ENCODE data around the gene STARD3NL. TPM values are rescaled to one million over a fixed set of nuclear protein-coding genes. Genes with fewer than 3 reads are reported as not detected.

STARD3NL gene
- total RNA-seq, 4 donors from 2014 or later, result 2.6 to 41.4 (median 28.6) TPM

- Histone ChIP-seq H3K27ac (no peak overlapping the region), H3K4me1 (no peaks in the 10 kb centered on the region), H3K27me3 (no peaks in the 10 kb centered on the region), H3K4me3 (no peak overlapping the region), H3K9me3 (peaks cover 5% of the 10 kb centered on the region in 2 donors), H3K36me3 (no peaks in the 10 kb centered on the region)
- DNase-seq, result no peak
- no peak for TF ChIP-seq POLR2A (IDR thresholded peaks at IDR 0.05)
- in situ Hi-C loops (cut with MboI; ENCODE audit: low pct_ligation_motif_present in 1 of 4, low pct_unique_long_range_greater_than_20kb in 1 of 4, low sequenced_read_pairs in 3 of 4), result no loop called here
- 42 to 93% methylated on average over 2 of the region's 2 CpGs for WGBS, 2 donors (ENCODE audit: low coverage in 1 of 2)
- intact Hi-C loops (cut with DNase I; ENCODE audit: low total_unique reads), result no loop called here
Observed at GRCh38 chr7:38154278-38154677, 23.8 kb upstream of the STARD3NL start.

- H3K4me1 ChIP-seq, result peaks cover 0 to 6% (median 0%) of the 10 kb centered on the region in 4 donors
- peak in 1 of 3 donors; percentile 37 for TF ChIP-seq POLR2AphosphoS5 (IDR thresholded peaks at IDR 0.05)
- no peak for TF ChIP-seq EP300 (IDR thresholded peaks at IDR 0.05; ENCODE audit: low read depth)
- no peak for TF ChIP-seq POLR2A (IDR thresholded peaks at IDR 0.05)
- no peak for TF ChIP-seq CTCF (IDR thresholded peaks at IDR 0.05)
- H3K9me3 ChIP-seq, result peaks cover under 1 to 2% of the 10 kb centered on the region in 2 donors
- peak; percentile 27 for DNase-seq
- H3K4me3 ChIP-seq, result no peak overlapping the region
- H3K27ac ChIP-seq, result peak overlapping the region in 3 of 4 donors; percentile 21 to 28 (median 27)
- in situ Hi-C loops (cut with MboI; ENCODE audit: low pct_ligation_motif_present in 1 of 4, low pct_unique_long_range_greater_than_20kb in 1 of 4, low sequenced_read_pairs in 3 of 4), result no loop called here
- WGBS, 2 donors (ENCODE audit: low coverage in 1 of 2), result 57 to 80% methylated on average over 1 to 5 of the region's 5 CpGs
- H3K27me3 ChIP-seq, result no peaks in the 10 kb centered on the region
- no peaks in the 10 kb centered on the region for H3K36me3 ChIP-seq
- intact Hi-C loops (cut with DNase I; ENCODE audit: low total_unique reads), result no loop called here
Observed at GRCh38 chr7:38160003-38160571, 18.0 kb upstream of the STARD3NL start.

GRCh38 chr7:38162036-38162435 lies 16.0 kb upstream of the STARD3NL start:
- intact Hi-C loops (cut with DNase I; ENCODE audit: low total_unique reads) (no loop called here), in situ Hi-C loops (cut with MboI; ENCODE audit: low pct_ligation_motif_present in 1 of 4, low pct_unique_long_range_greater_than_20kb in 1 of 4, low sequenced_read_pairs in 3 of 4) (no loop called here)
- Histone ChIP-seq H3K9me3 (no peaks in the 10 kb centered on the region), H3K4me3 (no peak overlapping the region), H3K27ac (no peak overlapping the region), H3K36me3 (no peaks in the 10 kb centered on the region), H3K4me1 (peaks cover 0 to 6% (median 0%) of the 10 kb centered on the region in 4 donors), H3K27me3 (no peaks in the 10 kb centered on the region)
- 71 to 84% methylated on average over 1 of the region's 1 CpG for WGBS, 2 donors (ENCODE audit: low coverage in 1 of 2)
- TF ChIP-seq EP300 (IDR thresholded peaks at IDR 0.05; ENCODE audit: low read depth), result no peak
- DNase-seq, result no peak

GRCh38 chr7:38163671-38164070 lies 14.4 kb upstream of the STARD3NL start:
- no peak for DNase-seq
- no peaks in the 10 kb centered on the region for H3K9me3 ChIP-seq
- no peaks in the 10 kb centered on the region for H3K36me3 ChIP-seq
- 75 to 93% methylated on average over 3 to 4 of the region's 4 CpGs for WGBS, 2 donors (ENCODE audit: low coverage in 1 of 2)
- TF ChIP-seq POLR2A (IDR thresholded peaks at IDR 0.05) (no peak), CTCF (IDR thresholded peaks at IDR 0.05) (no peak)
- in situ Hi-C loops (cut with MboI; ENCODE audit: low pct_ligation_motif_present in 1 of 4, low pct_unique_long_range_greater_than_20kb in 1 of 4, low sequenced_read_pairs in 3 of 4), result no loop called here
- H3K4me1 ChIP-seq, result peaks cover 0 to 11% (median 0%) of the 10 kb centered on the region in 4 donors
- no peak overlapping the region for H3K4me3 ChIP-seq
- H3K27me3 ChIP-seq, result no peaks in the 10 kb centered on the region
- intact Hi-C loops (cut with DNase I; ENCODE audit: low total_unique reads), result no loop called here
- H3K27ac ChIP-seq, result no peak overlapping the region

- DNase-seq, result no peak
- no peak overlapping the region for H3K4me3 ChIP-seq
- no peaks in the 10 kb centered on the region for H3K36me3 ChIP-seq
- peaks cover 0 to 6% (median 0%) of the 10 kb centered on the region in 4 donors for H3K4me1 ChIP-seq
- 78 to 86% methylated on average over 1 of the region's 1 CpG for WGBS, 2 donors (ENCODE audit: low coverage in 1 of 2)
- intact Hi-C loops (cut with DNase I; ENCODE audit: low total_unique reads), result no loop called here
- no peaks in the 10 kb centered on the region for H3K27me3 ChIP-seq
- H3K9me3 ChIP-seq, result no peaks in the 10 kb centered on the region
- in situ Hi-C loops (cut with MboI; ENCODE audit: low pct_ligation_motif_present in 1 of 4, low pct_unique_long_range_greater_than_20kb in 1 of 4, low sequenced_read_pairs in 3 of 4), result no loop called here
- peak overlapping the region in 1 of 4 donors; percentile 24 for H3K27ac ChIP-seq
- TF ChIP-seq POLR2A (IDR thresholded peaks at IDR 0.05), result no peak
- TF ChIP-seq EP300 (IDR thresholded peaks at IDR 0.05; ENCODE audit: low read depth), result no peak
- TF ChIP-seq POLR2AphosphoS5 (IDR thresholded peaks at IDR 0.05), result no peak
- no peak for TF ChIP-seq CTCF (IDR thresholded peaks at IDR 0.05)
Observed at GRCh38 chr7:38168890-38169570, 9.0 kb upstream of the STARD3NL start.

Measured in transverse colon (tissue), 4 donors.